Panc1 (cell line): ENCODE results near the gene PANK2. TPM values are rescaled to one million over a fixed set of nuclear protein-coding genes. Genes with fewer than 3 reads are reported as not detected.
A peak's percentile ranks its signal among the peaks of the same experiment; 100 is the strongest.

Source experiments
- ATAC-seq: fragments of 200-7000 bp; cut with Tn5 transposase; 2 replicates; pipeline ENCODE4 v1.9.1; 2020; ENCODE audit warnings: mild to moderate bottlenecking, moderate library complexity
- BruUV-seq: library from RNA; stranded (reverse); fragments of 400-500 nt; replicated peaks from 2 replicates; lab custom pipeline; 2021; lab: Mats Ljungman, UMichigan
- CTCF ChIA-PET: fragments of 300-600 bp; sonication (Branson Sonifier 250); formaldehyde crosslinking; loops from one replicate; lab custom pipeline; 2022; ENCODE audit warnings: antibody characterized with exemption; lab: Charles Lee
- POLR2A ChIA-PET: fragments of 300-600 bp; sonication (Branson Sonifier 250); formaldehyde crosslinking; loops from one replicate; lab custom pipeline; 2022; ENCODE audit warnings: antibody characterized with exemption; lab: Charles Lee
- DNase-seq: peaks from one replicate; pipeline ENCODE4 v3.0.0-alpha.2; 2010; ENCODE audit warnings: low read depth, low spot score
- H3K27ac ChIP-seq: 2 replicates; pipeline ENCODE4 v1.5.1; 2011; ENCODE audit warnings: mild to moderate bottlenecking, low read length, inconsistent platforms
- H3K27me3 ChIP-seq: fragments of 200-500 bp; sonication (Bioruptor generic); 2 replicates; pipeline ENCODE4 v1.6.0; 2014; ENCODE audit warnings: low read length, inconsistent platforms; ENCODE audit not compliant: control insufficient read depth, insufficient read depth
- H3K36me3 ChIP-seq: fragments of 200-500 bp; sonication (Bioruptor generic); 2 replicates; pipeline ENCODE4 v1.5.1; 2014; ENCODE audit warnings: inconsistent platforms, mild to moderate bottlenecking, low read length, moderate library complexity; ENCODE audit not compliant: control insufficient read depth, insufficient read depth
- H3K4me1 ChIP-seq: 2 replicates; pipeline ENCODE4 v1.5.1; 2011; ENCODE audit warnings: inconsistent platforms, mild to moderate bottlenecking, low read length, moderate library complexity; ENCODE audit not compliant: control insufficient read depth, insufficient read depth
- H3K4me3 ChIP-seq, 2 experiments: 2 replicates each; pipeline ENCODE4 v1.5.1; 2011 to 2012; ENCODE audit warnings: low read depth in 2 of 2, low read length in 2 of 2, mild to moderate bottlenecking in 2 of 2, inconsistent platforms in 1 of 2, moderate library complexity in 1 of 2
- H3K9me3 ChIP-seq: fragments of 200-500 bp; sonication (Bioruptor generic); 2 replicates; pipeline ENCODE4 v1.5.1; 2014; ENCODE audit warnings: low read depth, mild to moderate bottlenecking, inconsistent platforms, low read length, moderate library complexity; ENCODE audit not compliant: control insufficient read depth, insufficient read depth
- CTCF ChIP-seq: fragments of 450-650 bp; IDR thresholded peaks from 2 replicates; pipeline ENCODE4 v1.5.1; 2017; ENCODE audit warnings: mild to moderate bottlenecking
- POLR2AphosphoS5 ChIP-seq: IDR thresholded peaks from 2 replicates; pipeline ENCODE4 v1.6.1; 2012; ENCODE audit warnings: mild to moderate bottlenecking, low read depth, low read length, moderate library complexity
- REST ChIP-seq, 2 experiments: IDR thresholded peaks; 2 replicates each; pipeline ENCODE4 v1.6.1; 2011 to 2012; ENCODE audit warnings: low read depth in 2 of 2, control low read depth in 1 of 2, low read length in 1 of 2, mild to moderate bottlenecking in 1 of 2, moderate library complexity in 1 of 2; ENCODE audit not compliant: insufficient read depth in 1 of 2
- SIN3A ChIP-seq: IDR thresholded peaks from 2 replicates; pipeline ENCODE4 v1.6.1; 2012; ENCODE audit warnings: low read depth, mild to moderate bottlenecking, low read length, moderate library complexity, borderline replicate concordance; ENCODE audit not compliant: insufficient read depth
- TCF7L2 ChIP-seq: IDR thresholded peaks from 2 replicates; pipeline ENCODE4 v1.6.1; 2011; ENCODE audit warnings: mild to moderate bottlenecking, low read depth, low read length, inconsistent platforms
- in situ Hi-C: cut with HindIII; loops from 2 replicates; pipeline ENCODE4 v1.10.0; 2016; ENCODE audit warnings: low sequenced_read_pairs, low pct_unique_long_range_greater_than_20kb
- intact Hi-C: fragments of 100-400 bp; cut with micrococcal nuclease; formaldehyde crosslinking; loops from one replicate; pipeline ENCODE4 v1.10.0; 2022; ENCODE audit not compliant: unreplicated experiment
- total RNA-seq: library from RNA; stranded (reverse); gene quantifications from one replicate; pipeline ENCODE4 v1.2.1, GENCODE V29; 2021; ENCODE audit not compliant: unreplicated experiment

PANK2 gene
- total RNA-seq, 1 experiment from 2014 or later = 40.9 TPM

- intact Hi-C loops (no loop called here), in situ Hi-C loops (no loop called here)
Measured at GRCh38 chr20:3854462-3854871, 34.7 kb upstream of the PANK2 start.

GRCh38 chr20:3857405-3857804 is 31.8 kb upstream of the PANK2 start:
- TF ChIP-seq POLR2AphosphoS5 (no peak), TCF7L2 (no peak), SIN3A (no peak)
- Histone ChIP-seq H3K36me3 (peaks cover 4% of the 10 kb centered on the region; the same call in 1 of the 2 replicates), H3K27me3 (no peaks in the 10 kb centered on the region), H3K4me1 (no peaks in the 10 kb centered on the region; the same call in 1 of the 2 replicates), H3K4me3 (no peak overlapping the region), H3K27ac (no peak overlapping the region), H3K9me3 (peaks cover 2% of the 10 kb centered on the region; the same call in 1 of the 2 replicates)
- no peak for DNase-seq
- CTCF ChIA-PET = interaction anchor here (0.6 kb wide), 1 partner anchor 358 kb away, joined by 3 read pairs; no protein-coding TSS in a partner anchor
- in situ Hi-C loops (no loop called here), intact Hi-C loops (no loop called here)
- POLR2A ChIA-PET = no interaction called here
- ATAC-seq = no peak
- no TSS peak for BruUV-seq

More at GRCh38 chr20:3854462-3854871, 34.7 kb upstream of the PANK2 start:
- H3K36me3 ChIP-seq = no peaks in the 10 kb centered on the region
- H3K27me3 ChIP-seq = no peaks in the 10 kb centered on the region
- ATAC-seq (peak; percentile 69), DNase-seq (no peak)
- ChIA-PET CTCF (interaction anchor here (0.6 to 1.3 kb wide), 7 partner anchors 12 to 76 kb away, joined by 3 to 9 read pairs (median 7); partner anchors contain the start of gene AP5S1), POLR2A (interaction anchor here (0.7 kb wide), 1 partner anchor 17 kb away, joined by 6 read pairs; no protein-coding TSS in a partner anchor)
- no peak overlapping the region for H3K4me3 ChIP-seq
- H3K4me1 ChIP-seq = no peaks in the 10 kb centered on the region; the same call in 1 of the 2 replicates
- no peak overlapping the region for H3K27ac ChIP-seq
- TF ChIP-seq REST (IDR thresholded peaks at IDR 0.05; ENCODE audit: insufficient read depth in 1 of 2, low read depth in 2 of 2, low read length in 1 of 2) (no peak), CTCF (no peak), POLR2AphosphoS5 (no peak), TCF7L2 (no peak), SIN3A (no peak)
- no TSS peak for BruUV-seq
- no peaks in the 10 kb centered on the region for H3K9me3 ChIP-seq

GRCh38 chr20:3858689-3859088 is 30.5 kb upstream of the PANK2 start:
- no TSS peak for BruUV-seq
- H3K27ac ChIP-seq = no peak overlapping the region
- peaks cover 2% of the 10 kb centered on the region; the same call in 1 of the 2 replicates for H3K9me3 ChIP-seq
- intact Hi-C loops = no loop called here
- no peaks in the 10 kb centered on the region for H3K27me3 ChIP-seq
- ATAC-seq (no peak), DNase-seq (no peak)
- in situ Hi-C loops = no loop called here
- ChIA-PET CTCF (interaction anchor here (0.7 kb wide), 1 partner anchor 182 kb away, joined by 6 read pairs; no protein-coding TSS in a partner anchor), POLR2A (interaction anchor here (0.7 kb wide), 1 partner anchor 78 kb away, joined by 9 read pairs; the partner anchor contains the start of gene SPEF1)
- H3K4me1 ChIP-seq = no peaks in the 10 kb centered on the region; the same call in 1 of the 2 replicates
- no peak for TF ChIP-seq SIN3A
- TF ChIP-seq POLR2AphosphoS5 = no peak
- TF ChIP-seq TCF7L2 = no peak
- no peak for TF ChIP-seq REST (IDR thresholded peaks at IDR 0.05; ENCODE audit: insufficient read depth in 1 of 2, low read depth in 2 of 2, low read length in 1 of 2)
- no peak for TF ChIP-seq CTCF
- H3K36me3 ChIP-seq = peaks cover 4% of the 10 kb centered on the region; the same call in 1 of the 2 replicates
- H3K4me3 ChIP-seq = no peak overlapping the region
